Activated CD8-positive, alpha-beta memory T cell treated with anti-CD3 and anti-CD28 coated beads, Interleukin-2, amount 50 U/mL, for 1 hour (primary cell): Measurements from ENCODE around the gene RPL36.
"Not testable (repeated sequence)": the region's sequence is repeated elsewhere in the genome, so short reads cannot be mapped to it uniquely, and the experiment has no call there.

Source experiments
- DNase-seq: peaks from one replicate; pipeline ENCODE4 v3.0.0-alpha.2; 2020; ENCODE audit errors: extremely low read depth

RPL36 gene

GRCh38 chr19:5690955-5691821, 1.1 kb downstream of the RPL36 start:
- DNase-seq = no peak

GRCh38 chr19:5691822-5692722, 2.0 kb downstream of the RPL36 start:
- no peak for DNase-seq

- DNase-seq = no peak
These were observed 2.7 kb downstream of the RPL36 start for GRCh38 chr19:5692723-5693194.

DNA sequence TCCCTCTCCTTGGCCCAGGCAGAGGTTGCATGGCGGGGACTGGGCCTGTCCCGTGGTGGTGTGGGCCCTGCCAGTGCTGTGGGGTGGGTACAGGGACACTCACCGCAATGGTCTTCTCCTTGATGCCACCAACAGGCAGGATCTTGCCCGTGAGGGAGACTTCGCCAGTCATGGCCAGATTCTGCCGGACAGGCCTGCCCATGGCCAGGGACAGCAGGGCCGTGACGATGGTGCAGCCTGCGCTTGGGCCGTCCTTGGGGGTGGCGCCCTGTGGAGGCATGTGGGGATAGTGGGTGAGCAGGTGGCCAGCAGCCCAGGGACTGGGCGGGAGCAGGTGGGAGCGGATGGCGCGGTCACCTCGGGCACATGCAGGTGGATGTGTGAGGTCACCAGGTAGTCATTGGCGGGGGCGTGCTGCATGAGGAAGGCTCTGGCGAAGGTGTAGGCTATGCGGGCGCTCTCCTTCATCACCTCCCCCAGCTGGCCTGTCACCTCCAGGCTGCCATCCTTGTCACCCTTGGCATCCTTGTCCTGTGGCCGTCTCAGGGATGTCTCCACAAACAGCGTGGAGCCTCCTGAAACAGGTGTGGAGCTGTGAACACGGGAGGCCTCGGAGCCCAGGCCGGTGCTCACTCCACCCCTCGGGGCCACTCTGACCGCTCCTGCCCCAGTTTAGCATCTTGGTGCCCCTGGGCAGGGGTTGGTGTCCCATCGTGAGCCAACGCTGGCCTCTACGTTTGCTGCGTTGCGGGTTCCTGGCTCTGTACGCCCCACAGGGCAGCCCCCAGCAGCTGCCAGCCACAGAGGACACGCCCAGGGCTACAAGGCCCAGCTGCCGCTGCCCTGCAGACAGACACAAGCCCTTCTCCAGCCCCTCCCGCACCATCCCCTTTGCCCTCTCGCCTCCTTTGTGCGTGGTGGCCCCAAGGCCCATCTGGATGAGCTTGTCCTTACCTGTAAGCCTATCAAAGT, 3.4 kb downstream of the RPL36 start:
- no peak for DNase-seq

DNA sequence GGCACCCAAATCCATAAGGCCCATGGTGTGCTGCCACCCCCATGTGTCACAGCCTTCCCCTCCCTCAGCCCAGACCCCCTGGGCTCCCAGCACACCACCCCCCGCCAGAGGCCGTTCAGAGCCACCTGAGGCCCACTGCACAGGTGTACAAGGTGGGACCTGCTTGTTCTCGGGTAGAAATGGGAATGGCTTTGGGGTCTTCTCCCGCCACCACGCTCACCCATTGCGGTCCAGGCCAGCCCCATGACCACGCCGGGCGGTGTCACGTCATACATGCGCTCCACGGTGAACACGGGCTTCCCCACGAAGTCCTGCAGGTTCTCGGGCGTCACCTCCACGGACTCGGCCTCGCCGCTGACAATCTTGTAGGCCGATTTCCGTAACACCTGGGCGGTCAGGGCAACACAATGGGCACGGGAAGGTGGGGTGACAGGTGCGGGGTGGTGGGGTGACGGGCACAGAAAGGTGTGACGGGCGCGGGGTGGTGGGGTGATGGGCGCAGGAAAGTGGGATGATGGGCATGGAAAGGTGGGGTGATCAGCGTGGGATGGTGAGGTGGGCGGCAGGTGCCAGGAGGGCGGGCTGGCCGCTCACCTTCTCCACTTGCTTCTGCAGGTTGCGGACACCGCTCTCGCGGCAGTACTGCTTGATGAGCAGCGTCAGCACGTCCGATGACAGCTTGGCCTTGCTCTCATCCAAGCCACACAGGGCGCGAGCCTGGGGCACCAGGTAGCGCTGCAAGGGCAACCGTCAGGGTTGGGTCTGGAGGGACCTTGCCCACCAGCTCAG, 4.3 kb downstream of the RPL36 start:
- DNase-seq = no peak

GRCh38 chr19:5694956-5695648, 5.0 kb downstream of the RPL36 start:
- DNase-seq = no peak

DNA sequence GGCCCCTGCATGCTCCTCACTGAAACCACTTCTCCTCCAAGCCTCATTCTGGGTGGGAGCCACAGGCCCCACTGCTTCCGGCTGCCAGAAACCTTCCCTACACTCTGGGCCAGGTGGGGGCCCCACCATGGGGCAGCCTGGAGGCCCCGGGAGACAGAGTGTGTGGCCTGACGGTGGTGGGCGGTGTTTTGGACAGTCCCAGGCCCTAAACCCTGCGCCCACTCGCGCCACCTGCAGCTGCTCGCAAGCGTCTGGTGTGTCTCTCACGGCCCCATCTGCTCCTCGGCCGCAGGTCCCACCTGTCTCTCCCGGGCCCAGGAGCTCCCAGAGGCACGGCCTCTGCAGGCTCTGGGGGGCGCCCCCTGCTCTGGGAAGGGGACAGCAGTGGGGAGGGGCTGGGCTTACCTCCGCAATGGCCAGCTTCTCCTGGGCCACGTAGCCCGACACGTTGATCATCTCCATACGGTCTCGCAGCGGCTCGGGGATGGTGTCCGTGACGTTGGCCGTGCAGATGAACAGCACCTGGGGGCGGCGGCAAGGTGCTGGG, 5.6 kb downstream of the RPL36 start:
- no peak for DNase-seq

DNA sequence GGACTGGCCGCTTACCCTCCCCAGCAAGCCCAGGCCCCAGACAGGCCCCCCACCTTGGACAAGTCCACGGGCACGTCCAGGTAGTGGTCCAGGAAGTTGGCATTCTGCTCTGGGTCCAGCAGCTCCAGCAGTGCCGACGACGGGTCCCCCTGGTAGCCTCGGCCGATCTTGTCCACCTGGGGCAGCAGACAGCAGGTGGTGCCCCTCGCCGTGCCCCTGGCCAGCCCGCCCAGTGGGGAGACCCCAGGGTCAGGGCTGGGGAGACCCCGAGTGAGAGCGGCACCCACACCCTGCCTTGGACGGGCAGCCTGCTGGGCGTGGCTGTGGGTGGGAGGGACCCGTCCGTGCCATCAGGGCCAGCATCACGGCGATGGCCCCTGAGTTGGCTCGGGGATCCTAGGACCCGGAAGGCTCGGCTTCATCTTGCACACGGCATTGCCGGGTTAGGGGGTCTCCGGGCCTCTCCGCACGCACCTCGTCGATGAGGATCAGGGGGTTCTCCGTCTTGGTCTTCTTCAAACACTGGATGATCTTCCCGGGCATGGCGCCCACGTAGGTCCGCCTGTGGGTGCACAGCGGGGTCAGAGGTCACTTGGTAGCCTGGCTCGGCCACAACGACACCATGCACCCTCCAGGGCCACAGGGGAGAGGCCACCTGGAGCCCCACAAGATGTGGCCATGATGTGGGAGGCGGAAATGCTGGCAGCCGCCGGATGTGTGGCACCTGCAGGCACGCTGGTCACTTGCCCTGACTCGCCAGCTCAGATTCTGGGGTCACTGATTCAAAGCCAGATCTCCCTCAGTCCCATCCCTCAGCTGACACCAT, 6.3 kb downstream of the RPL36 start:
- no peak for DNase-seq

- DNase-seq = no peak
These were observed 7.2 kb downstream of the RPL36 start for GRCh38 chr19:5697022-5697889.

DNA sequence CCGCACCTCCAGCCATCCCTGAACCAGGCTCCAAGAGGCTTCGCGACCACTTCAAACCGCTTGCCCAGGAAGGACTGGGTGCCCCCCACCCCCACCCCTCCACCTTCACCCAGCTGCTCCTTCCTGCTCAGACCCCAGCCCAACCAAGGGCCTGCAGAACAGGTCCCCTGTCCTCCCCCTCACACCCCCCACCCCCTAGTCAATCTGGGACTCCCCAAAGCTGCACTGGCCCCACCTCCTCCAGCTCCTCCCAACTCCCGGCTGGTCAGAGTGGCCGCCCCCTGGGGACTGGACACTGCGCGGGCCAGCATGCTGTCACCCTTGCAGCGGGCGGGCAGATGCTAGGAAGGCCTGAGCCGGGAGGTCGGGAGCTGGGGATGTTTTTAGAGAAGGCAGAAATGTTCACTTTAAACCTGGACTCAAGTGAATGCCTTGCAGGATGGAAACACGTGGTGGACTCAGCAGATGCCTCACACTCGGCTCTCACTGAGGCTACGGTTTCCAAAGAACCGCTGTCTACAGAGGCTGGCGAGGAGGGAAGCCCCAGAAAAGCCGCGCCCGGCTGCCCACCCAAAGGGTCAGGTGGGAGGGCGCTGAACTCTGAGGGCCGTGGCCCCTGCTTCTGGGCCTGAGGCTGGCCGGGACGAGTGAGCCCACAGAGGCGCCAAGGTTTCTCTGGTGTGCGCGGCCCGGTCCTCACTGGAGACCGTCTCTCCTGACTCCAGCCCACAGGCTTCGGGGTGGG, 8.0 kb downstream of the RPL36 start:
- DNase-seq = no peak

GRCh38 chr19:5698635-5699422, 8.7 kb downstream of the RPL36 start:
- DNase-seq = no peak

DNA sequence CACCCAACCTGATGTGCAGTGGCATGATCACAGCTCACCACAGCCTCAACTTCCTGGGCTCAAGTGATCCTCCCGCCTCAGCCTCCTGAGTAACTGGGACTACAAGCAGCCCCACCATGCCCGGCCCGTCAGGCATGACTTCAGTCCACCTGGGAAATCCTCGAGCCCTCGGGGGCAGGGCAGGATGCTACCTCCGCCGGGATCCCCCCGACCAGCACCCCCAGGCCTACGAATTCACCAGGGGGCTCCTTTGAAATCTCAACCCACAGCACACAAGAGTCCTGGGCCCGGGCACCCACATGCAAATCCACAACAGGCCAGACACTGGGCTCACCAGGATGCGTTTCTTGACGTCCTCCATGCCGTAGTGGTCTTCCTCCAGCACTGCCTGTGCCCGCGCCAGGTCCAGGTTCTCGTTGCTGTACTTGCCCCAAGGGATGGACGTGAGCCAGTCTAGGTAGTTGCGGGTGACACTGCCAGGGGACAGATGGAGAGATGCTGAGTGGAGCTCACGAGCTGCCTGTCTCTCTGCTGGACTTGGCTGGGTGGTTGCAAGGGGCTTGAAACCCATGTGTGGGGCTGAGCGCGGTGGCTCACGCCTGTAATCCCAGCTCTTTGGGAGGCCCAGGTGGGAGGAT, 10.5 kb downstream of the RPL36 start:
- no peak for DNase-seq

GRCh38 chr19:5702053-5702410, 11.9 kb downstream of the RPL36 start:
- not testable (repeated sequence) for DNase-seq

DNA sequence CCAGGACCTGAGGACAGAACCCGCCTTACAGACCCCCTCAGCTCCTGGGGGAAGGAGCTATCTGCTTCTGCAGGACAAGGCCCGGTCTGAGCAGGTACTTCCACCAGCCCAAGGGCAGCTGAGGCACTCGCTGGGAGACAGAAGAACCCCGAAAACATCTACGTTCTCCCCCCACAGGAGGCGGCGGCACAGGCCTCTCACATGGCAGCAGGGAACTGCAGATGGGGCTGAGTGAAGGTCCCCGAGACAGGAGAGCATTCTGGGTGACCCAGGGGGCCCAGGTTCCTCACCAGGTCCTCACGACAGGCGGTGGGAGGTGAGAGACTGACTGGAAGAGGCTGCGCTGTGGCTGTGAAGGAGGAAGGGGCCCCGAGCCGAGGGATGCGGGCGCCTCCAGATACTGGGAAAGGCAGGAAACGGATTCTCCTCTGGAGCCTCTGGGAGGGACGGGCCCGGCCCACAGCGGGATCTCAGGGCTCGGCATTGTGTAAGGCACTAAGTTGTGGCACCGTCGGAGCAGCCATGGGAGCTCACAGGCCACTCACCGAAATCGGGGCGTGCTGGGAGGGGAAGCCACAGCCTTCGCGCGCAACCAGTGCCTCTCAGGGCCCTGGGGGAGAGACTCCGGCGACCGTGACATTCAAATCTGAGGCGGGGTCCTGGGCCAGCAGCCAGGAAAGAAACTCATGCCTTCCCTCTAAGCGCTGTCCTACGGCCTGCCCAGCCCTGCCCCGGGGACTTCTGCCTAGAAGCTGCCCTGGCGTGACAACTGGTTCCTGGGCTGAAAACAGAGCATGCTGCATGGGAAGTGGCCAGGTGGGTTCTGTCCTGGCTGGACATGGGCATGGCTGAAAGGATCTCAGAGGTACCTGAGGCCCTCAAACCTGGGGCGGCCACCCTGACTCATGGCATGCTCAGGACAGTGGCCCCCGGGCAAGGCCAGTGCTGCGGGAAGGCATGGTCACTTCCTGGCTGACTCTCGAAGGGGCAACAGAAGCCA, 14.0 kb downstream of the RPL36 start:
- DNase-seq = no peak

- no peak for DNase-seq
These were observed 15.5 kb downstream of the RPL36 start for GRCh38 chr19:5705552-5705951.
